Central memory CD8-positive, alpha-beta T cell (primary cell): ENCODE measurements around the gene ZNF644.

Experiments
- ATAC-seq: fragments of 150-1000 bp; cut with Tn5 transposase; replicated peaks from 2 replicates; pipeline ENCODE4 v1.10.0; 2022; ENCODE audit warnings: mild to moderate bottlenecking, moderate FRiP score, moderate number of reproducible peaks; ENCODE audit not compliant: poor library complexity, severe bottlenecking; ENCODE audit errors: extremely low read depth
- DNase-seq, 2 donors: peaks; one replicate each; pipeline ENCODE4 v3.0.0; 2021; ENCODE audit warnings: low spot score in 2 of 2
- H3K27ac Mint-ChIP-seq: one replicate; pipeline ENCODE4 v1.8.0; 2022; ENCODE audit warnings: low read depth, mild to moderate bottlenecking, moderate library complexity, mixed read lengths
- H3K27me3 Mint-ChIP-seq: one replicate; pipeline ENCODE4 v1.8.0; 2022; ENCODE audit warnings: mixed read lengths
- H3K36me3 Mint-ChIP-seq: one replicate; pipeline ENCODE4 v1.8.0; 2022; ENCODE audit warnings: mild to moderate bottlenecking, moderate library complexity, mixed read lengths; ENCODE audit not compliant: insufficient read depth
- H3K4me1 Mint-ChIP-seq: one replicate; pipeline ENCODE4 v1.8.0; 2022; ENCODE audit warnings: mixed read lengths
- H3K4me3 Mint-ChIP-seq: one replicate; pipeline ENCODE4 v1.8.0; 2022; ENCODE audit warnings: mild to moderate bottlenecking, moderate library complexity, mixed read lengths
- H3K9me3 Mint-ChIP-seq: one replicate; pipeline ENCODE4 v1.8.0; 2022; ENCODE audit warnings: mixed read lengths

Gene ZNF644

GRCh38 chr1:91015794-91016550 lies 5.9 kb downstream of the ZNF644 start:
- ATAC-seq (no peak), DNase-seq (no peak)
- H3K36me3 Mint-ChIP-seq = peaks cover 15% of the 10 kb centered on the region
- no peaks in the 10 kb centered on the region for H3K9me3 Mint-ChIP-seq
- H3K4me1 Mint-ChIP-seq = peaks cover 85% of the 10 kb centered on the region
- no peak overlapping the region for H3K4me3 Mint-ChIP-seq
- no peak overlapping the region for H3K27ac Mint-ChIP-seq
- H3K27me3 Mint-ChIP-seq = no peaks in the 10 kb centered on the region

GRCh38 chr1:91015358-91015780 lies 6.5 kb downstream of the ZNF644 start:
- no peaks in the 10 kb centered on the region for H3K9me3 Mint-ChIP-seq
- H3K27ac Mint-ChIP-seq = no peak overlapping the region
- no peak overlapping the region for H3K4me3 Mint-ChIP-seq
- no peaks in the 10 kb centered on the region for H3K27me3 Mint-ChIP-seq
- ATAC-seq (no peak), DNase-seq (no peak)
- peaks cover 12% of the 10 kb centered on the region for H3K36me3 Mint-ChIP-seq
- H3K4me1 Mint-ChIP-seq = peaks cover 83% of the 10 kb centered on the region

DNA sequence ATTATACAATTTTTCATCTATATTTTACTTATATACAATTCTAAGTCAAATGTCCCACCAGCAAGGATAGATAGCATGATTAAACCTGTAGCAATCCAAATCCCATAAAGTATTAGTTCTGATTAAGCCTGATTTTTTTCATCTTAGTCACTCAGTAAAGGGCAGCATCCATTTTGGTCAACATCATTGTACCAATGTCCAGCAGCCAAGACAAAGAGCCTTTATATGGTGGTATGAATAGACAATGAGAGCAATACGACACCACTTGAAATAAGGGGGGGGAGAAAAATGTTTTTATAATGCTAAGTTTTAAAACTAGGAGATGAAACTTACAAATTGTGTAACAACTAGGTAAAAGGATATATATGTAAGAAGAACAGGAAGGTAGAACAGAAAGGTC lies 7.4 kb downstream of the ZNF644 start:
- H3K4me3 Mint-ChIP-seq = no peak overlapping the region
- no peak for DNase-seq
- H3K27me3 Mint-ChIP-seq = no peaks in the 10 kb centered on the region
- no peaks in the 10 kb centered on the region for H3K9me3 Mint-ChIP-seq
- no peak overlapping the region for H3K27ac Mint-ChIP-seq
- ATAC-seq = no peak
- H3K36me3 Mint-ChIP-seq = peaks cover 14% of the 10 kb centered on the region
- H3K4me1 Mint-ChIP-seq = peaks cover 84% of the 10 kb centered on the region

DNA sequence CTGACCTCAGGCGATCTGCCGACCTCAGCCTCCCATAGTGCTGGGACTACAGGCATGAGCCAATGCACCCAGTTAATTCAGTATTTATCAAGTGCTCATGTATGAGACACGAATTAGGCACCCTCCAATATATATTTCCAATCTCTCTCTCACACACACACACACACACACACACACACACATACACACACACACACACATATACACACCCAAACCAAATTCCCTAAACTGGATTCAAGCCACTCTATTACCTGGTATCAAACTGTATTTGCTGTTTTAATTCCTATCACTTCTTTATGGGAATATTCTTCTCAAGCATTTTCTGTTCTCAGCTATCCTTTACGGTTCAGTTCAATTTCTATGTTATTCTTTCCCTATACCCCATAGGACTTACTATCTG lies 8.5 kb downstream of the ZNF644 start:
- Mint-ChIP-seq H3K9me3 (no peaks in the 10 kb centered on the region), H3K4me1 (peaks cover 80% of the 10 kb centered on the region), H3K27ac (no peak overlapping the region), H3K27me3 (no peaks in the 10 kb centered on the region), H3K36me3 (peaks cover 13% of the 10 kb centered on the region), H3K4me3 (no peak overlapping the region)
- DNase-seq = no peak
- no peak for ATAC-seq

DNA sequence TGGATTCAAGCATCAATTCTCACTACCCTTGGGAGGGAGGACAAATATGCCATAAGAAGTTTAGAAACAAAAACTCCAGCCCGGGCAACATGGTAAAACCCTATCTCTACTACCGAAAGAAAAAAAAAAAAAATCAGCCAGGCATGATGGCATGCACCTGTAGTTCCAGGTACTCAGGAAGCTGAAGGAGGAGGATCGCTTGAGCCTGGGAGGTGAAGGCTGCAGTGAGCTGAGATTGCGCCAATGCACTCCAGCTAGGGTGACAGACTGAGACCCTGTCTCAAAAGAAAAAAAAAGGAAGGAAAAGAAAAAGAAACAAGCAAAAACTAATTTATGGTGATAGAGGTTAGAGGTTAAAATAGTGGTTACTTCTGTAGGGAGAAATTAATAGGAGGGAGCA lies 9.6 kb downstream of the ZNF644 start:
- Mint-ChIP-seq H3K27ac (no peak overlapping the region), H3K9me3 (no peaks in the 10 kb centered on the region), H3K27me3 (no peaks in the 10 kb centered on the region), H3K4me1 (peaks cover 80% of the 10 kb centered on the region), H3K36me3 (peaks cover 14% of the 10 kb centered on the region), H3K4me3 (no peak overlapping the region)
- DNase-seq = no peak
- no peak for ATAC-seq

- H3K27ac Mint-ChIP-seq = no peak overlapping the region
- H3K36me3 Mint-ChIP-seq = peaks cover 13% of the 10 kb centered on the region
These were observed 10.1 kb downstream of the ZNF644 start for GRCh38 chr1:91011726-91012125.

GRCh38 chr1:91007827-91008226 lies 14.0 kb downstream of the ZNF644 start:
- Mint-ChIP-seq H3K36me3 (peaks cover 16% of the 10 kb centered on the region), H3K4me3 (no peak overlapping the region), H3K27me3 (no peaks in the 10 kb centered on the region), H3K9me3 (no peaks in the 10 kb centered on the region), H3K4me1 (peaks cover 80% of the 10 kb centered on the region), H3K27ac (peak overlapping the region; percentile 24)
- ATAC-seq = no peak
- DNase-seq = no peak

More at GRCh38 chr1:91011726-91012125, 10.1 kb downstream of the ZNF644 start:
- Mint-ChIP-seq H3K27me3 (no peaks in the 10 kb centered on the region), H3K4me3 (no peak overlapping the region), H3K9me3 (no peaks in the 10 kb centered on the region), H3K4me1 (peaks cover 83% of the 10 kb centered on the region)
- DNase-seq (no peak), ATAC-seq (no peak)

- ATAC-seq = no peak
- H3K27ac Mint-ChIP-seq = peak overlapping the region; percentile 24
- no peak for DNase-seq
- H3K4me3 Mint-ChIP-seq = no peak overlapping the region
- peaks cover 14% of the 10 kb centered on the region for H3K36me3 Mint-ChIP-seq
- no peaks in the 10 kb centered on the region for H3K27me3 Mint-ChIP-seq
- H3K4me1 Mint-ChIP-seq = peaks cover 78% of the 10 kb centered on the region
- no peaks in the 10 kb centered on the region for H3K9me3 Mint-ChIP-seq
These were observed 14.7 kb downstream of the ZNF644 start for GRCh38 chr1:91007092-91007491.

DNA sequence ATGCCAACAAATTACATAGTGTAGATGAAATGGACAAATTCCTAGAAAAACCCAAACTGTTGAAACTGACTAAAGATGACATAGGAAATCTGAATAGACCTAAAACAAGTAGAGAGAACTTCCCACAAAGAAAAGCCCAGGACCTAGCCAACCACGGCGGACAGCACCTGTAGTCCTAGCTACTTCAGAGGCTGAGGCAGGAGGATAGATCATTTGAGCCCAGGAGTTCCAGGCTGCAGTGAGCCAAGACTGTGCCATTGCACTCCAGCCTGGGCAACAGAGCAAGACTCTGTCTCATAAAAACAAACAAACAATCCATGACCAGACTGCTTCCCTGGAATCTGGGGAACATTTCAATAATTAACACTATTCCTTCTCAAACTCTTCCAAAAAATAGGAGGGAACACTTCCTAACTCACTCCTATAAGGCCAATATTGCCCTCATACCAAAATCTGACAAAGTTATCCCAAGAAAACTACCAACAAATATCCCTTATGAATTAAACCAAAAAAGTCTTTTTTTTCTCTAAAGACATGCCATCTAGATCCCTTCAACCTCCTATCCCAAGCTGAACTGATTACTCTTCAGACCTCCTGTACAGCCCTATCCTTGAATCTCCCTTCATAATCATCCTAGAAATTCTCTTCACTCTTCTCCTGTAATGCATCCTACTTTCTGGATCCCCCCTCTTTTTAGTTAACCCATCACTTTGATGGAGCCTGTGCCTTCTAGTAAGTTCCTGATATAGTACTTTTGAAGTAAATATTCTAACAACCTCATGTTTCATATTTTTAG lies 15.5 kb downstream of the ZNF644 start:
- Mint-ChIP-seq H3K4me3 (no peak overlapping the region), H3K27ac (peak overlapping the region; percentile 24), H3K4me1 (peaks cover 78% of the 10 kb centered on the region), H3K36me3 (peaks cover 17% of the 10 kb centered on the region), H3K9me3 (no peaks in the 10 kb centered on the region), H3K27me3 (no peaks in the 10 kb centered on the region)
- ATAC-seq (no peak), DNase-seq (no peak)

GRCh38 chr1:91005285-91005684 lies 16.6 kb downstream of the ZNF644 start:
- Mint-ChIP-seq H3K4me3 (peak overlapping the region; percentile 22), H3K9me3 (no peaks in the 10 kb centered on the region), H3K36me3 (peaks cover 19% of the 10 kb centered on the region), H3K4me1 (peaks cover 82% of the 10 kb centered on the region), H3K27me3 (no peaks in the 10 kb centered on the region), H3K27ac (peak overlapping the region; percentile 4)
- DNase-seq (no peak), ATAC-seq (no peak)

DNA sequence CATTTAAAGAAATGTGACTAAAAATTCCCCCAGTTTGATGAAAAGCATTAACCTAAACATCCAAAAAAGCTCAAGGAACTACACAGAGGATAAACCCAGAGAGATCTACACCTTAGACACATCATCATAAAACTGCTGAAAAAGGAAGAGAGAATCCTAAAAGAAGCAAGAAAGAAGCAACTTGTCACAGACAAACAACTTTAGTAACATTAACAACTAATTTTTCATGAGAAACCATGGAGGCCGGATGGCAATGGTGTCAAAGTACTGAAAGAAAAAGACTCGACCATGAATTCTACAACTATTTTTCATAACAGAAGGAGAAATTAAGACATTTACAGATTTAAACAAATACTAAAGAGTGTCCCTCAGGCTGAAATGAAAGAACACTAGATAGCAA lies 17.7 kb downstream of the ZNF644 start:
- ATAC-seq = no peak
- Mint-ChIP-seq H3K4me3 (peak overlapping the region; percentile 2), H3K27ac (peak overlapping the region; percentile 4)

GRCh38 chr1:90996742-90997413 lies 25.0 kb downstream of the ZNF644 start:
- Mint-ChIP-seq H3K4me3 (no peak overlapping the region), H3K27ac (no peak overlapping the region), H3K9me3 (peaks cover 5% of the 10 kb centered on the region), H3K36me3 (peaks cover 12% of the 10 kb centered on the region), H3K4me1 (peaks cover 89% of the 10 kb centered on the region), H3K27me3 (no peaks in the 10 kb centered on the region)
- DNase-seq (no peak), ATAC-seq (no peak)

More for the DNA sequence above, 17.7 kb downstream of the ZNF644 start:
- Mint-ChIP-seq H3K27me3 (no peaks in the 10 kb centered on the region), H3K9me3 (no peaks in the 10 kb centered on the region), H3K4me1 (peaks cover 85% of the 10 kb centered on the region), H3K36me3 (peaks cover 17% of the 10 kb centered on the region)
- no peak for DNase-seq
